SK-N-SH (cell line): Measurements from ENCODE around the gene RGMA.

Experiments
- CTCF ChIP-seq: fragments of 200-600 bp; sonication (generic); IDR thresholded peaks from 2 replicates; pipeline ENCODE4 v1.6.1; 2017; ENCODE audit warnings: antibody characterized with exemption, mild to moderate bottlenecking, moderate library complexity
- RAD21 ChIP-seq: IDR thresholded peaks from 2 replicates; pipeline ENCODE4 v1.6.1; 2012; ENCODE audit warnings: mild to moderate bottlenecking, low read length
- TAF1 ChIP-seq: IDR thresholded peaks from 2 replicates; pipeline ENCODE4 v1.6.1; 2012; ENCODE audit warnings: low read depth, mild to moderate bottlenecking, low read length, moderate library complexity, borderline replicate concordance
- TF ChIP-seq, protein P1 (sequence below): IDR thresholded peaks from 2 replicates; pipeline ENCODE4 v1.6.1; 2012; ENCODE audit warnings: mild to moderate bottlenecking, low read depth, low read length, moderate library complexity

DNA sequence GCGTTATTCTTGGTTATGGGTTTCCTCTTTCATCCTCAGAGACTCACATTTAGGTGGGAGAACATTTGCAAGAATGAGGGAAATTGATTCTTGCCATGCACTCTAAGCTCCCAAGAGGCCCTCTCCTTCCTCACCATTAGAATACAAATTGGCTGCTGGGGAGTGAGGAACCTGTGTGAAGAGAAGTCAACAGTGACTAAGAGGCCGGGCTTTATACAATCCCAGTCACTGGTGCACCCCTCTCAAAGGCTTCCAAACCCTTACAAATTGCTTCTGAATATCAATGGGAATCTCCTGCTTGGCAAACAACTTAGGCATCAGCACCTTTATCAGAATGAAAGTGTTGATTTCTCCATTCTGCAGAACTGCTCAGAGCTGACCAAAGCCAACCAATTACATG, 16.5 kb upstream of the RGMA start:
- TF ChIP-seq CTCF (no peak), TAF1 (no peak), RAD21 (no peak)
- TF ChIP-seq, protein P1, sequence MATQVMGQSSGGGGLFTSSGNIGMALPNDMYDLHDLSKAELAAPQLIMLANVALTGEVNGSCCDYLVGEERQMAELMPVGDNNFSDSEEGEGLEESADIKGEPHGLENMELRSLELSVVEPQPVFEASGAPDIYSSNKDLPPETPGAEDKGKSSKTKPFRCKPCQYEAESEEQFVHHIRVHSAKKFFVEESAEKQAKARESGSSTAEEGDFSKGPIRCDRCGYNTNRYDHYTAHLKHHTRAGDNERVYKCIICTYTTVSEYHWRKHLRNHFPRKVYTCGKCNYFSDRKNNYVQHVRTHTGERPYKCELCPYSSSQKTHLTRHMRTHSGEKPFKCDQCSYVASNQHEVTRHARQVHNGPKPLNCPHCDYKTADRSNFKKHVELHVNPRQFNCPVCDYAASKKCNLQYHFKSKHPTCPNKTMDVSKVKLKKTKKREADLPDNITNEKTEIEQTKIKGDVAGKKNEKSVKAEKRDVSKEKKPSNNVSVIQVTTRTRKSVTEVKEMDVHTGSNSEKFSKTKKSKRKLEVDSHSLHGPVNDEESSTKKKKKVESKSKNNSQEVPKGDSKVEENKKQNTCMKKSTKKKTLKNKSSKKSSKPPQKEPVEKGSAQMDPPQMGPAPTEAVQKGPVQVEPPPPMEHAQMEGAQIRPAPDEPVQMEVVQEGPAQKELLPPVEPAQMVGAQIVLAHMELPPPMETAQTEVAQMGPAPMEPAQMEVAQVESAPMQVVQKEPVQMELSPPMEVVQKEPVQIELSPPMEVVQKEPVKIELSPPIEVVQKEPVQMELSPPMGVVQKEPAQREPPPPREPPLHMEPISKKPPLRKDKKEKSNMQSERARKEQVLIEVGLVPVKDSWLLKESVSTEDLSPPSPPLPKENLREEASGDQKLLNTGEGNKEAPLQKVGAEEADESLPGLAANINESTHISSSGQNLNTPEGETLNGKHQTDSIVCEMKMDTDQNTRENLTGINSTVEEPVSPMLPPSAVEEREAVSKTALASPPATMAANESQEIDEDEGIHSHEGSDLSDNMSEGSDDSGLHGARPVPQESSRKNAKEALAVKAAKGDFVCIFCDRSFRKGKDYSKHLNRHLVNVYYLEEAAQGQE: no peak
